Ureter (tissue), 1 donor: ENCODE data around the gene JPT1. TPM values are rescaled to one million over a fixed set of nuclear protein-coding genes. Genes with fewer than 3 reads are reported as not detected.
A peak's percentile ranks its signal among the peaks of the same experiment; 100 is the strongest.

ENCODE experiments used
- DNase-seq: peaks from one replicate; pipeline ENCODE4 v3.0.0-alpha.2; 2020; ENCODE audit warnings: low spot score
- total RNA-seq: library from RNA; stranded (reverse); gene quantifications from one replicate; pipeline ENCODE4 v1.2.4, GENCODE V29; 2023
- donor health status: DM: yes; HTN: yes; CAD: no.

Gene JPT1
- total RNA-seq, 1 donor from 2014 or later, result 93.9 TPM

- DNase-seq, result peak; percentile 73
These were observed 48.9 kb downstream of the JPT1 start for GRCh38 chr17:75105126-75106080.

- no peak for DNase-seq
These were observed 50.4 kb downstream of the JPT1 start for GRCh38 chr17:75103601-75104554.

GRCh38 chr17:75102385-75102821 lies 51.9 kb downstream of the JPT1 start:
- no peak for DNase-seq

- DNase-seq, result no peak
These were observed 54.3 kb downstream of the JPT1 start for GRCh38 chr17:75099881-75100595.

GRCh38 chr17:75098861-75099260 lies 55.5 kb downstream of the JPT1 start:
- no peak for DNase-seq

- no peak for DNase-seq
These were observed 56.4 kb downstream of the JPT1 start for GRCh38 chr17:75097865-75098264.

- peak; percentile 86 for DNase-seq
These were observed 58.2 kb downstream of the JPT1 start for GRCh38 chr17:75096082-75096625.

GRCh38 chr17:75094871-75095399 lies 59.4 kb downstream of the JPT1 start:
- DNase-seq, result no peak

GRCh38 chr17:75093548-75094158 lies 60.7 kb downstream of the JPT1 start:
- no peak for DNase-seq

- no peak for DNase-seq
These were observed 62.4 kb downstream of the JPT1 start for GRCh38 chr17:75091855-75092327.

- no peak for DNase-seq
These were observed 63.1 kb downstream of the JPT1 start for GRCh38 chr17:75090871-75091854.

- DNase-seq, result no peak
These were observed 65.6 kb downstream of the JPT1 start for GRCh38 chr17:75088465-75089417.

- peak; percentile 92 for DNase-seq
These were observed 66.5 kb downstream of the JPT1 start, which contains the start of gene SLC16A5 for GRCh38 chr17:75087558-75088453. SLC16A5 (plus strand) TSS chr17:75087954; CDS start chr17:75093637, 5,683 bp downstream.

GRCh38 chr17:75087182-75087557 lies 67.1 kb downstream of the JPT1 start:
- no peak for DNase-seq

GRCh38 chr17:75086496-75087181 lies 67.7 kb downstream of the JPT1 start:
- DNase-seq, result no peak
